ENCODE results near the gene GFRA1.

DNA sequence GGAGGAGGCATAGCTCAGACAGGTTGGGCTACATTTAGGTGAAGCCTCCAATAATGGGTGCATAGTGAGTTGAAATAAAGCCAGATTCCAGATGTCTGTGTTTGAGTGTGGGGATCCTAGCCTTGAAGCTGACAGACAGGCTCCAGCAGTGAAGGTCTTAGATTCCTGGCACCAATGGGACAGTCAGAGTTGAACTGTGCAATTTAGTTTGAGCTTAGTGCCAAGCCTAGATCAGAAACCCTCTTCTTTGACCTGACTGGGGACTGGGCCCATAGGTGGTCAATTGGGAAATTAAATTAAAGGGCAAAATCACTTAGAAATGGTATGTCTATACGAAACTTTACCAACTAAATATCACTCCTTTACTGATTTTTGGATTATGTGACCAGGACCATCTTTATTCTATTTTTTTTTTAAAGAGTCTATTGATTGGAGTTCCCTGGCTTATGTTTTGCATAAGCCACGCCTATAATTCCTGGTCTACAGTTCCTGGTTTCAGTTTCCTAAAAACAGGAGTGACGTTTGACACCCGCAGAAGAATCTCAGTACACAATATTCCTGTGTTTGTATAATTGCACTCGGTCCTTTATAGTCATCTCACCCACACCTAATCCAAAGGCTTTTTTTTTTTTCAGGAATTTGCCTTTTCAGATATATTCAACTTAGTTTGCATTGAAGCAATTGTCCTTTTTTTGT is 201.4 kb downstream of the GFRA1 start:
- TF ChIP-seq CTCF (conservative IDR thresholded peaks at IDR 0.05 in 1 of 2, IDR thresholded peaks at IDR 0.05 in 1 of 2; ENCODE audit: low read depth in 1 of 2, low read length in 2 of 2) (no peak), EZH2 (IDR thresholded peaks at IDR 0.05; ENCODE audit: low read length, missing control alignments) (no peak)
